ENCODE data around the gene MVB12B.
A peak's percentile ranks its signal among the peaks of the same experiment; 100 is the strongest.

Gene MVB12B

GRCh38 chr9:126327714-126328185, 1.1 kb downstream of the MVB12B start:
- Histone ChIP-seq H3K4me3 (peak overlapping the region; percentile 74), H3K4me2 (peak overlapping the region; percentile 97), H4K20me1 (peaks cover 25% of the 10 kb centered on the region), H3K9me3 (peaks cover 19% of the 10 kb centered on the region), H3K27me3 (no peaks in the 10 kb centered on the region), H3K9ac (peak overlapping the region; percentile 81; the same call in 1 of the 2 replicates), H3K36me3 (no peaks in the 10 kb centered on the region), H3K4me1 (peaks cover 51% of the 10 kb centered on the region), H3K27ac (0 out of 2 replicates have a peak overlapping the region, but pooled peaks have one; percentile 82)
- TF ChIP-seq Cebpa-rat (IDR thresholded peaks at IDR 0.05): no peak

- no peak overlapping the region for H3K9ac ChIP-seq
- peaks cover 51% of the 10 kb centered on the region for H3K4me1 ChIP-seq
- H3K4me3 ChIP-seq: no peak overlapping the region
- peak overlapping the region; percentile 97 for H3K4me2 ChIP-seq
- TF ChIP-seq Cebpa-rat (IDR thresholded peaks at IDR 0.05): no peak
- no peaks in the 10 kb centered on the region for H3K27me3 ChIP-seq
- no peaks in the 10 kb centered on the region for H3K36me3 ChIP-seq
- H4K20me1 ChIP-seq: peaks cover 25% of the 10 kb centered on the region
- H3K9me3 ChIP-seq: peaks cover 17% of the 10 kb centered on the region
- no peak overlapping the region for H3K27ac ChIP-seq
Observed at GRCh38 chr9:126328407-126328806, 1.8 kb downstream of the MVB12B start.

GRCh38 chr9:126329476-126330275, 3.0 kb downstream of the MVB12B start:
- Histone ChIP-seq H3K27me3 (no peaks in the 10 kb centered on the region), H3K4me3 (no peak overlapping the region), H3K4me1 (peaks cover 51% of the 10 kb centered on the region), H3K9ac (no peak overlapping the region), H3K36me3 (no peaks in the 10 kb centered on the region), H3K9me3 (peaks cover 5% of the 10 kb centered on the region; the same call in 1 of the 2 replicates), H3K27ac (no peak overlapping the region), H4K20me1 (peaks cover 25% of the 10 kb centered on the region), H3K4me2 (peak overlapping the region; percentile 61)
- no peak for TF ChIP-seq Cebpa-rat (IDR thresholded peaks at IDR 0.05)

- Histone ChIP-seq H4K20me1 (peaks cover 34% of the 10 kb centered on the region), H3K9ac (no peak overlapping the region), H3K27ac (no peak overlapping the region), H3K27me3 (no peaks in the 10 kb centered on the region), H3K4me2 (peak overlapping the region; percentile 61; the same call in 1 of the 2 replicates), H3K9me3 (no peaks in the 10 kb centered on the region), H3K4me3 (no peak overlapping the region), H3K36me3 (no peaks in the 10 kb centered on the region), H3K4me1 (peaks cover 51% of the 10 kb centered on the region)
- no peak for TF ChIP-seq Cebpa-rat (IDR thresholded peaks at IDR 0.05)
Observed at GRCh38 chr9:126330536-126330935, 3.9 kb downstream of the MVB12B start.

GRCh38 chr9:126331964-126332748, 5.5 kb downstream of the MVB12B start:
- Histone ChIP-seq H3K9me3 (no peaks in the 10 kb centered on the region), H3K4me3 (no peak overlapping the region), H3K27me3 (no peaks in the 10 kb centered on the region), H3K4me2 (peak overlapping the region; percentile 40), H3K4me1 (peaks cover 44% of the 10 kb centered on the region), H3K27ac (no peak overlapping the region), H3K36me3 (no peaks in the 10 kb centered on the region), H4K20me1 (peaks cover 50% of the 10 kb centered on the region), H3K9ac (no peak overlapping the region)
- TF ChIP-seq Cebpa-rat (IDR thresholded peaks at IDR 0.05): no peak

- no peak overlapping the region for H3K4me3 ChIP-seq
- peaks cover 64% of the 10 kb centered on the region for H4K20me1 ChIP-seq
- H3K36me3 ChIP-seq: no peaks in the 10 kb centered on the region
- no peak overlapping the region for H3K27ac ChIP-seq
- no peaks in the 10 kb centered on the region for H3K9me3 ChIP-seq
- no peak overlapping the region for H3K4me2 ChIP-seq
- H3K27me3 ChIP-seq: no peaks in the 10 kb centered on the region
- no peak for TF ChIP-seq Cebpa-rat (IDR thresholded peaks at IDR 0.05)
- no peak overlapping the region for H3K9ac ChIP-seq
- peaks cover 38% of the 10 kb centered on the region for H3K4me1 ChIP-seq
Observed at GRCh38 chr9:126334721-126335621, 8.3 kb downstream of the MVB12B start.

- Histone ChIP-seq H3K27ac (no peak overlapping the region), H3K4me3 (no peak overlapping the region), H4K20me1 (peaks cover 54% of the 10 kb centered on the region), H3K4me2 (no peak overlapping the region), H3K9me3 (no peaks in the 10 kb centered on the region), H3K27me3 (no peaks in the 10 kb centered on the region), H3K4me1 (peaks cover 31% of the 10 kb centered on the region), H3K36me3 (no peaks in the 10 kb centered on the region; the same call in 1 of the 2 replicates), H3K9ac (no peak overlapping the region)
- TF ChIP-seq Cebpa-rat (IDR thresholded peaks at IDR 0.05): no peak
Observed at GRCh38 chr9:126335837-126336735, 9.5 kb downstream of the MVB12B start.

GRCh38 chr9:126336736-126337325, 10.2 kb downstream of the MVB12B start:
- Histone ChIP-seq H3K36me3 (no peaks in the 10 kb centered on the region; the same call in 1 of the 2 replicates), H3K27me3 (no peaks in the 10 kb centered on the region), H3K4me2 (no peak overlapping the region), H3K9ac (no peak overlapping the region), H3K27ac (no peak overlapping the region), H3K4me1 (peaks cover 34% of the 10 kb centered on the region), H3K9me3 (no peaks in the 10 kb centered on the region), H3K4me3 (no peak overlapping the region), H4K20me1 (peaks cover 47% of the 10 kb centered on the region)
- TF ChIP-seq Cebpa-rat (IDR thresholded peaks at IDR 0.05): no peak

All from BLaER1 (cell line).